Measurements from ENCODE around the gene SRGAP2B.
"Not testable (repeated sequence)": the region's sequence is repeated elsewhere in the genome, so short reads cannot be mapped to it uniquely, and the experiment has no call there.

The SRGAP2B gene

DNA sequence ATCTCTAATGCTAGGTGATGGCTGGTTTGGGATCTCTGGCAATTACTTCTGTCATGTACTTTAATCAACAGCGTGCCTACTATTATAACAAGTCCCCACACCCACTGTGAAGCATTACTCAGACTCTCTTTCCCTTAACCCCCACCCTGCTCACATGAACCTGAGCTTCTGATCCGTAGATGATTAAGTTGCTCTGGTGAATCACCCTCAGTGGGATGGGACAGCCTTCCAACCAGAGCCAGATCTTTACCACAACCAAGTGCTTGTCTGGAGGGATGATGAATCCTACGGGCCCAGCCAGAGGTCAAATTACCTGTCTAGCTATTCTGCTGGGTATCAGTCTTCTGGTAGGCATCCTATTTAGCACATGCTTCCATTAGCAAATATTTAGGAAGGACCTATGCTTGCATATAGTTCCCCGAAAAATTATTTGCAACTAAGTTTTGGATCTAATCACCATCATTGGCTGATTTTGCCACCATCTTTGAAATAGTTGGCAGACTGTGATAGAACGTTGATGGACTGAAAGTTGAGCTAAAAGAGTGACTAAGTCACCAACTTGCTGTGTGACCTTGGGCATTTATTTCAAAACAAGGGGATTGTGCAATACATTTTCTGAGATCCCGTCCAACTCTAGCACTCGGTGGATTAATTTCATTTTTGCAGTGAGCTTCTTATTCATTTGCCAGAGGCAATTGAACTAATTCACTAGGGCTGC lies 27.4 kb upstream of the SRGAP2B start:
- H3K27me3 ChIP-seq (replicated peaks; ENCODE audit: control insufficient read depth, insufficient read depth, low read length, poor library complexity, severe bottlenecking); H3K9me3 ChIP-seq (ENCODE audit: control insufficient read depth, low read length); H3K27ac ChIP-seq (ENCODE audit: insufficient read depth, low read length, poor library complexity, severe bottlenecking); H3K36me3 ChIP-seq (ENCODE audit: control insufficient read depth, insufficient read depth, low read length); H3K4me3 ChIP-seq (ENCODE audit: insufficient read depth, low read depth, low read length, poor library complexity, severe bottlenecking); H3K4me1 ChIP-seq (ENCODE audit: control insufficient read depth, insufficient read depth, low read length, poor library complexity, severe bottlenecking); DNase-seq: not testable (repeated sequence)

DNA sequence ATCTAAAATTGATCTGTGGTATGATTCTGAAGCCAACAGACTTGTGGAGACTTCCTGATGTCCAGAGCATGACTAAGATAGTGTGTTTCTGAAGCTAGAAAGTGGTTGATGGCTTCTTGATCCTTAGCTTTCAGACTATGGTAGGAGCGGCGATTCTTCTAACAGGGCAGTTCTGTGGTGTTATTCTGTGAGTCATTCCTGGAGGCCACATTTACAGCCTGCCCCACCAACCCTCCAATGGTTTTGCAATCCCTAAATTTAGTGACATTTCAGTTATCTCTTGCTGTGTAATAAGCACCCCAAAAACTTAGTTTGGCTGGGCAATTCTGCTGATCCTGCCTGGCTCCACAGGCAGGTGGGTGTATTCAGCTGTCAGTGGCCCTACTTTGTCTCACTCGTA lies 24.7 kb upstream of the SRGAP2B start:
- not testable (repeated sequence) for DNase-seq

DNA sequence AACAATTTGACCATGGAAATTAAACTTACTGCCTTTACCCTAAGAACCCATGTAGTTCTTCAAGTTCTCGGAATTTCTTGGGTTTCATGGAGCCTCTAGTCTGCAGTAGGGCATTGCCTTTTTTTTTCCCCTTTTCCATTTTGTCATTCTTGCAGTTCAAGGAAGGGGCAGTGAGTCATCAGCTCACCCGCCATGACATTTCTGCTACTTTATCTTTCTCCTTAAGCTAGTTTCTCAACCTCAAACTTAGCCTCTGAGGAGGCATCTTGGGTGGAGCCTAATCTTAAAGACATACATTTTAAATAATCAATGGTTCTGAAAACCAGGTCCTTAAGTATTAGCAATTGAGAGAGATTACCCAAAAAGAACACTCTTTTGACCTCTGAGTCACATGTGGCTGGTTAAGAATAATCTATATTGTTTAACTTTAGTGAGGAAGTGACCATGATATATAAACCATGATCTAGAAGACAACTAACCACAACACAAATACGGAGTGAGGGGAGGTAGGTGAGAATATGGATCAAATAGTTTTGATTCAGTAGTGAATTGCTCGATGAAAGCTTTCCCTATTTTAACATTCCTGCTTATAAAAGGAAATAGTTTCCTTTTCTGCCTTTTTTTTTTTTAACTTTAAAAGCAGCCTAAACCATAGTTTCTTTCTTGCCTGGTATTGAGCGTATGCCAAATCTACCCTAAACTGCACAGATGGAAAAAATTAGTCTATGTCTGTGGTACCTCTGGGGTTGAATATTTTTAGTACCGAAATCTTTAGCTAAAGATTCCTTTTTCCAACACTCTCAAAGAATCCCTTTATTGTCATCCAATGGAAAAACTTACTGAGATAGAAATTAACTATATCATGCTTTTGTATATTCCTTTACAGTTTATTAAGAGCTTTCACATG lies 20.7 kb upstream of the SRGAP2B start:
- not testable (repeated sequence) for H3K4me3 ChIP-seq (ENCODE audit: insufficient read depth, low read depth, low read length, poor library complexity, severe bottlenecking); H3K27me3 ChIP-seq (replicated peaks; ENCODE audit: control insufficient read depth, insufficient read depth, low read length, poor library complexity, severe bottlenecking); H3K4me1 ChIP-seq (ENCODE audit: control insufficient read depth, insufficient read depth, low read length, poor library complexity, severe bottlenecking); H3K36me3 ChIP-seq (ENCODE audit: control insufficient read depth, insufficient read depth, low read length); H3K27ac ChIP-seq (ENCODE audit: insufficient read depth, low read length, poor library complexity, severe bottlenecking); DNase-seq; H3K9me3 ChIP-seq (ENCODE audit: control insufficient read depth, low read length)

More for the DNA sequence above, 24.7 kb upstream of the SRGAP2B start:
- not testable (repeated sequence) for H3K36me3 ChIP-seq (ENCODE audit: control insufficient read depth, insufficient read depth, low read length); H3K4me1 ChIP-seq (ENCODE audit: control insufficient read depth, insufficient read depth, low read length, poor library complexity, severe bottlenecking); H3K27ac ChIP-seq (ENCODE audit: insufficient read depth, low read length, poor library complexity, severe bottlenecking); H3K27me3 ChIP-seq (replicated peaks; ENCODE audit: control insufficient read depth, insufficient read depth, low read length, poor library complexity, severe bottlenecking); H3K9me3 ChIP-seq (ENCODE audit: control insufficient read depth, low read length); H3K4me3 ChIP-seq (ENCODE audit: insufficient read depth, low read depth, low read length, poor library complexity, severe bottlenecking)

DNA sequence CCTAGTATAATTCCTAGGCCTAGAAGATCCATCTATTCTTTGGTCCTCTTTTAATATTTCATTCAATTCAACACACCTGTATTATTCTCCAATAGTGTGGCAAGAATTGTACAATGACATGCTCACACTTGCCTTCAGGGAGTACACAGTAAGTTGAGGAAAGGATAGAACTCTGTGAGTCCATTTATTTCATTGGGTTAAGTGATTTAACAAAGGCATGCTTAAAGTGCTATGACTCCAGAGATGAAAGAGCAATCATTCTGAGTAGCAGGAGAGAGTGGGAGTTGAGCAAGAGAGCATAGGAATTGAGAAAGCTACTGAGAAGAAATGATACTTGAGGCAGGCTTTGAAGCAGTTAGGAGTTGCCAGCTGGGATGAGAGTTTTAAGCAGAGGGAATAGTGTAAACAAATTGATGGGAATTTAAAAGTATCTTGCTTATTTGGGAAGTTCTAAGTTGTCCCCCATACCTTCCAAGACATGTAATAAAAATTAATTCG lies 19.5 kb upstream of the SRGAP2B start:
- H3K9me3 ChIP-seq (ENCODE audit: control insufficient read depth, low read length); H3K27ac ChIP-seq (ENCODE audit: insufficient read depth, low read length, poor library complexity, severe bottlenecking); DNase-seq; H3K27me3 ChIP-seq (replicated peaks; ENCODE audit: control insufficient read depth, insufficient read depth, low read length, poor library complexity, severe bottlenecking); H3K4me1 ChIP-seq (ENCODE audit: control insufficient read depth, insufficient read depth, low read length, poor library complexity, severe bottlenecking); H3K36me3 ChIP-seq (ENCODE audit: control insufficient read depth, insufficient read depth, low read length); H3K4me3 ChIP-seq (ENCODE audit: insufficient read depth, low read depth, low read length, poor library complexity, severe bottlenecking): not testable (repeated sequence)

DNA sequence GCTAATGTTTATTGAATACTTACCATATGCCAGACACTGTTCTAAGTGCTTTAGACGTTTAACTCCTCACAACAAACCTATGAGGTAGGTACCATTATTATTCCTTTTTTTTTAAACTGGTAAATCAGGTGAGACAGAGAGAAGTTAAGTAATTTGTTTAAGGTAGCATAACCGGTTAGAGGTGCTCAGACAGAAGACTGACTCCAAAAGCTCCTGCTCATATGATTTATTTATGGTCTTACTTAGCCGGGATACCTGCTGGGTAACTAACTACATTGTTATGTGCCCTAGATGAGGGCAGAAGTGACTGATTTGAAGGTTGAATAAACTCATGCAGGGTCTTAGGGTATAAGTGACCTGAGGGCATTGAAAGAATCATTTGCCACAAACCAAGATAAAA lies 17.6 kb upstream of the SRGAP2B start:
- H3K27me3 ChIP-seq (replicated peaks; ENCODE audit: control insufficient read depth, insufficient read depth, low read length, poor library complexity, severe bottlenecking); DNase-seq; H3K4me1 ChIP-seq (ENCODE audit: control insufficient read depth, insufficient read depth, low read length, poor library complexity, severe bottlenecking); H3K36me3 ChIP-seq (ENCODE audit: control insufficient read depth, insufficient read depth, low read length); H3K4me3 ChIP-seq (ENCODE audit: insufficient read depth, low read depth, low read length, poor library complexity, severe bottlenecking); H3K27ac ChIP-seq (ENCODE audit: insufficient read depth, low read length, poor library complexity, severe bottlenecking); H3K9me3 ChIP-seq (ENCODE audit: control insufficient read depth, low read length): not testable (repeated sequence)

DNA sequence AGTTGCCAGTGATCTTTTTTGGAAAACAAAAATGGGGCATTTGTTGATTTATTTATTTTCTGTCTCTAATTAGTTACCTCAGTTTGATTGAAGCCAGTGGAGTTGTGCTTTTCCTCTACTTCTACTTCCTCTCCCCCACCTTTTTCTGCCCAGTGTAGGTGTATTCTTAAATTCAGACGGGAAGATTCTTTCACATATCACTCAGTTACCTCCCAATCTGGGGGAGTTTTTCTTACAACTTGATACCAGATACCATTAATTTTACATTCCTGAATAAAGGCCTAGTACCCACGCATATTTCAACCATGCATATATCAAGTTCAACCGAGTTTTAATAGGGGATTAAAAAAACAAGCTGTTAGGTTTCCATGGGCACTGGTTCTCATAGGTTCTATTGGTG lies 16.5 kb upstream of the SRGAP2B start:
- H3K4me1 ChIP-seq (ENCODE audit: control insufficient read depth, insufficient read depth, low read length, poor library complexity, severe bottlenecking); H3K27ac ChIP-seq (ENCODE audit: insufficient read depth, low read length, poor library complexity, severe bottlenecking); DNase-seq; H3K9me3 ChIP-seq (ENCODE audit: control insufficient read depth, low read length); H3K27me3 ChIP-seq (replicated peaks; ENCODE audit: control insufficient read depth, insufficient read depth, low read length, poor library complexity, severe bottlenecking); H3K4me3 ChIP-seq (ENCODE audit: insufficient read depth, low read depth, low read length, poor library complexity, severe bottlenecking); H3K36me3 ChIP-seq (ENCODE audit: control insufficient read depth, insufficient read depth, low read length): not testable (repeated sequence)

DNA sequence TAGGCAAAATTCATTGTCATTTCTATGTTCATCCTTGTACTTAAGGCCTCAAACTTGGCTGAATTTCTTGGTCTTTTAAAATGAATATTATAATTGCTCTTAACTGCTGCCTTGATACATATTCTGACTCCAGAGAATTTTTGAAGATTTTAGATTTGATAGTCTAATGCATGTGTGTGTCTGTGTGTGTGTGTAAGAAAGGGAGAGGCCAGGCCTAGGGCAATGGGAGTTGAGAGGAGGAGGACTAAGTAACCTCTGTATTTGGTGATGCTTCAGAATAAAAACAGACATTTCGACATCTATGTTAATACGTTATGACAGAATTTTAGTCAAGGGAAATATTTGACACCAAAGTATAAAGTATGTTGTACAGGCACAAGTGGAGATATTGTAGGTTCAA lies 8.2 kb upstream of the SRGAP2B start:
- H3K4me1 ChIP-seq (ENCODE audit: control insufficient read depth, insufficient read depth, low read length, poor library complexity, severe bottlenecking); H3K27ac ChIP-seq (ENCODE audit: insufficient read depth, low read length, poor library complexity, severe bottlenecking); H3K9me3 ChIP-seq (ENCODE audit: control insufficient read depth, low read length); H3K4me3 ChIP-seq (ENCODE audit: insufficient read depth, low read depth, low read length, poor library complexity, severe bottlenecking); H3K36me3 ChIP-seq (ENCODE audit: control insufficient read depth, insufficient read depth, low read length); DNase-seq; H3K27me3 ChIP-seq (replicated peaks; ENCODE audit: control insufficient read depth, insufficient read depth, low read length, poor library complexity, severe bottlenecking): not testable (repeated sequence)

DNA sequence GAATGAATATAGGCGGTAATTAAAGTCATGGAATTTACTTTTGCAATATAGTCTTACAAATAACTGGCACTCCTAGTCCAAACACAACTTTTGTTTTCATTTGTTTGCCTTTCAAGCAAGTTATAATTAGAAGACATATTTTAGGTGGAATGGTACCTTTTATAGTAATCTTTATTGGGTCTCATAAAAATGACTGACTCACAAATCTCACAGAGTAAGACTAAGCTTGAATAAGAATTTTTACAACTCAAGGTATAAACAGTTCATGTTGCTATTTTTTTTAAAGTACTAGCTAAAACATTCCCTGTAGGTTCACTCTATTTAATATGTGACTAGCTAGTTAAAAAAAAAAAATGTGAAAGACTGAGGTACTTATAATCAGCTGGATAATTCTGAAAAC lies 6.6 kb upstream of the SRGAP2B start:
- not testable (repeated sequence) for H3K27ac ChIP-seq (ENCODE audit: insufficient read depth, low read length, poor library complexity, severe bottlenecking); H3K4me1 ChIP-seq (ENCODE audit: control insufficient read depth, insufficient read depth, low read length, poor library complexity, severe bottlenecking); H3K4me3 ChIP-seq (ENCODE audit: insufficient read depth, low read depth, low read length, poor library complexity, severe bottlenecking); H3K36me3 ChIP-seq (ENCODE audit: control insufficient read depth, insufficient read depth, low read length); H3K9me3 ChIP-seq (ENCODE audit: control insufficient read depth, low read length); H3K27me3 ChIP-seq (replicated peaks; ENCODE audit: control insufficient read depth, insufficient read depth, low read length, poor library complexity, severe bottlenecking); DNase-seq

DNA sequence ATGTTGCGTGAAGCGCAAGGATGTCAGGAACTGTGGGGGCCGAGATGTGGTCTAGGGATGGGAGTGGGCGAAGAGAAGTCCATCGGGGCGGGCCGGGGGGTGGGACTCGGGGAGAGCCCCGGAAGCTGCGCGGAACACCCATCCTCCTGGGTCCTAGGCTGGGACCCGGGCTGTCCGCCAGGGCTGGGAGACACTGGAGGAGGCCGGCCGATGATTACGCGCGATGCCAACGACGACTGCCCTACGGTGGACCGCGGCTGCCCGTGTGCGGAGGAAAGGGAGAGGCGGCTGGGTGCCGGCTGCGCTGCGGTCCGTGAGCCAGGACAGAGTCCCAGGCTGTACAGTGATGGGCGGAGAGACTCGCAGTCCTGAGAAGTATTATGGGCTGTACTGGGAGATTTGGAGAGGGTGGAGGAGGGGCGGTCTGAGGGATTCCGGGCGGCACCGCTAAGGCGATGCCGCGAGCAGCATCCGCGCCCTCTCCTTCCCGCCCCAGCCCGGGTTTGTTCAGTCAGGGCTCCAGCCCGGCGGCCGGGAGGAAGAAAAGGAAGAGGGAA lies 395 bp downstream of the SRGAP2B start:
- H3K4me1 ChIP-seq (ENCODE audit: control insufficient read depth, insufficient read depth, low read length, poor library complexity, severe bottlenecking); H3K36me3 ChIP-seq (ENCODE audit: control insufficient read depth, insufficient read depth, low read length); H3K9me3 ChIP-seq (ENCODE audit: control insufficient read depth, low read length); H3K4me3 ChIP-seq (ENCODE audit: insufficient read depth, low read depth, low read length, poor library complexity, severe bottlenecking); H3K27me3 ChIP-seq (replicated peaks; ENCODE audit: control insufficient read depth, insufficient read depth, low read length, poor library complexity, severe bottlenecking); H3K27ac ChIP-seq (ENCODE audit: insufficient read depth, low read length, poor library complexity, severe bottlenecking): not testable (repeated sequence)
- peak in 1 of 3 donors; percentile 0 for DNase-seq
